Upper lobe of left lung (tissue), 4 donors: Measurements from ENCODE around the gene PARP4.
"Not testable (repeated sequence)": the region's sequence is repeated elsewhere in the genome, so short reads cannot be mapped to it uniquely, and the experiment has no call there.

Experiments used
- EP300 ChIP-seq, 4 donors: sonication (generic); formaldehyde crosslinking; IDR thresholded peaks; one replicate each; pipeline ENCODE4 v1.5.1; 2017; ENCODE audit warnings: antibody characterized with exemption in 4 of 4, control low read depth in 2 of 4
- POLR2A ChIP-seq, 4 donors: fragments of 450-650 bp; IDR thresholded peaks; one replicate each; pipeline ENCODE4 v1.5.1; 2016 to 2017; ENCODE audit warnings: antibody characterized with exemption in 4 of 4, mild to moderate bottlenecking in 2 of 4
- POLR2AphosphoS5 ChIP-seq, 2 donors: sonication (generic); formaldehyde crosslinking; IDR thresholded peaks; one replicate each; pipeline ENCODE4 v1.5.1; 2017; ENCODE audit warnings: antibody characterized with exemption in 2 of 2
- TF ChIP-seq, protein P1 (sequence below), 6 experiments: fragments of 450-650 bp in 4 of 6; fragments of 200-600 bp in 2 of 6; sonication (generic) in 2 of 6; IDR thresholded peaks; one replicate each; pipeline ENCODE4 v1.5.1; 2016 to 2019; ENCODE audit warnings: antibody characterized with exemption in 6 of 6

DNA sequence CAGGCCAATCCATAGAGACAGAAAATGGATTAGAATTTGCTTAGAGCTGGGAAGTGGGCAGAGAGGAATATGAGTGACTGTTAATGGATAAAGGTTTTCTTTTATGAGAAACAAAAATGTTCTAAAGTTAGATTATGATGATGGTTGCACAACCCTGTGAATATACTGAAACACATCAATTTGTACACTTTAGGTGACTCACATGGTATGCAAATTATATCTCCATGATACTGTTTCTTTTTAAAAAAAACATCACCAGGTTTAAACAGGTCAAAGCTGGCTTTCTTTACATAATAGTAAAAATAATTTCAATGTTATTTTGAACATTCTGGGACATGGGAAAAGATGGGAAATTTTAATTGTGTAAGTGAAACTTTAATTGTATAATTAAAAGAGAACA is 131.7 kb downstream of the PARP4 start:
- not testable (repeated sequence) for TF ChIP-seq POLR2A, EP300, POLR2AphosphoS5 (IDR thresholded peaks at IDR 0.05)
- TF ChIP-seq, protein P1, sequence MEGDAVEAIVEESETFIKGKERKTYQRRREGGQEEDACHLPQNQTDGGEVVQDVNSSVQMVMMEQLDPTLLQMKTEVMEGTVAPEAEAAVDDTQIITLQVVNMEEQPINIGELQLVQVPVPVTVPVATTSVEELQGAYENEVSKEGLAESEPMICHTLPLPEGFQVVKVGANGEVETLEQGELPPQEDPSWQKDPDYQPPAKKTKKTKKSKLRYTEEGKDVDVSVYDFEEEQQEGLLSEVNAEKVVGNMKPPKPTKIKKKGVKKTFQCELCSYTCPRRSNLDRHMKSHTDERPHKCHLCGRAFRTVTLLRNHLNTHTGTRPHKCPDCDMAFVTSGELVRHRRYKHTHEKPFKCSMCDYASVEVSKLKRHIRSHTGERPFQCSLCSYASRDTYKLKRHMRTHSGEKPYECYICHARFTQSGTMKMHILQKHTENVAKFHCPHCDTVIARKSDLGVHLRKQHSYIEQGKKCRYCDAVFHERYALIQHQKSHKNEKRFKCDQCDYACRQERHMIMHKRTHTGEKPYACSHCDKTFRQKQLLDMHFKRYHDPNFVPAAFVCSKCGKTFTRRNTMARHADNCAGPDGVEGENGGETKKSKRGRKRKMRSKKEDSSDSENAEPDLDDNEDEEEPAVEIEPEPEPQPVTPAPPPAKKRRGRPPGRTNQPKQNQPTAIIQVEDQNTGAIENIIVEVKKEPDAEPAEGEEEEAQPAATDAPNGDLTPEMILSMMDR (IDR thresholded peaks at IDR 0.05): not testable (repeated sequence)
